Colonic mucosa (tissue), 4 donors: ENCODE results near the gene P2RY8. TPM values are rescaled to one million over a fixed set of nuclear protein-coding genes. Genes with fewer than 3 reads are reported as not detected.
A peak's percentile ranks its signal among the peaks of the same experiment; 100 is the strongest.
"Not testable (repeated sequence)": the region's sequence is repeated elsewhere in the genome, so short reads cannot be mapped to it uniquely, and the experiment has no call there.

Experiments
- DNase-seq: peaks from one replicate; pipeline ENCODE4 v3.0.0-alpha.2; 2020
- H3K27ac ChIP-seq: fragments of 200-600 bp; one replicate; pipeline ENCODE4 v1.8.0; 2021
- H3K27me3 ChIP-seq: fragments of 200-600 bp; one replicate; pipeline ENCODE4 v1.8.0; 2021
- H3K36me3 ChIP-seq: fragments of 200-600 bp; one replicate; pipeline ENCODE4 v1.8.0; 2021
- H3K4me1 ChIP-seq: fragments of 200-600 bp; one replicate; pipeline ENCODE4 v1.8.0; 2021; ENCODE audit warnings: mild to moderate bottlenecking
- H3K4me3 ChIP-seq: fragments of 200-600 bp; one replicate; pipeline ENCODE4 v1.8.0; 2021
- H3K9ac ChIP-seq, 2 donors: one replicate each; pipeline ENCODE4 v1.7.0; 2013; ENCODE audit warnings: control low read depth in 2 of 2, low read depth in 2 of 2, low read length in 2 of 2
- H3K9me3 ChIP-seq: fragments of 200-600 bp; one replicate; pipeline ENCODE4 v1.8.0; 2021
- CTCF ChIP-seq: fragments of 200-600 bp; IDR thresholded peaks from one replicate; pipeline ENCODE4 v1.8.0; 2022; ENCODE audit warnings: antibody characterized with exemption, mild to moderate bottlenecking
- intact Hi-C: fragments of 100-400 bp; cut with DNase I; formaldehyde crosslinking; loops from one replicate; pipeline ENCODE4 v1.14.1; 2022
- total RNA-seq, 2 donors: library from RNA; stranded (reverse); fragmentation: NEBNext Ultra II Directional in 1 of 2; extraction: Animal tissue kit (Norgen Biotek cat#: 25700) in 1 of 2; gene quantifications; one replicate each; pipeline ENCODE4 v1.2.1, GENCODE V29; 2021
- donor health status: healthy.
- donor health status: DM: no; HTN: no; CAD: no.
- donor health status: DM: no; HTN: no; CAD: no.

P2RY8 gene
- total RNA-seq, 2 donors from 2014 or later: 1.3 TPM

GRCh38 chrX:1475481-1475880, 61.5 kb downstream of the P2RY8 start:
- no peaks in the 10 kb centered on the region for H3K9me3 ChIP-seq
- no peak for DNase-seq
- no peaks in the 10 kb centered on the region for H3K27me3 ChIP-seq
- TF ChIP-seq CTCF: no peak
- no peak overlapping the region for H3K4me3 ChIP-seq
- intact Hi-C loops: no loop called here
- H3K36me3 ChIP-seq: no peaks in the 10 kb centered on the region
- no peaks in the 10 kb centered on the region for H3K4me1 ChIP-seq
- H3K27ac ChIP-seq: no peak overlapping the region
- H3K9ac ChIP-seq: no peak overlapping the region

- not testable (repeated sequence) for H3K4me1 ChIP-seq
Measured at GRCh38 chrX:1474593-1474992, 62.4 kb downstream of the P2RY8 start.

GRCh38 chrX:1472975-1473374, 64.0 kb downstream of the P2RY8 start:
- no peaks in the 10 kb centered on the region for H3K27me3 ChIP-seq
- no peak for DNase-seq
- H3K27ac ChIP-seq: no peak overlapping the region
- no peaks in the 10 kb centered on the region for H3K9me3 ChIP-seq
- no peaks in the 10 kb centered on the region for H3K4me1 ChIP-seq
- intact Hi-C loops: no loop called here
- no peak overlapping the region for H3K9ac ChIP-seq
- TF ChIP-seq CTCF: no peak
- H3K4me3 ChIP-seq: no peak overlapping the region
- H3K36me3 ChIP-seq: no peaks in the 10 kb centered on the region

More at GRCh38 chrX:1474593-1474992, 62.4 kb downstream of the P2RY8 start:
- intact Hi-C loops, H3K27ac ChIP-seq, H3K9ac ChIP-seq, H3K9me3 ChIP-seq, DNase-seq, H3K27me3 ChIP-seq, H3K4me3 ChIP-seq, H3K36me3 ChIP-seq: not testable (repeated sequence)

- no peaks in the 10 kb centered on the region for H3K36me3 ChIP-seq
- H3K9ac ChIP-seq: no peak overlapping the region
- no peak for TF ChIP-seq CTCF
- H3K4me3 ChIP-seq: no peak overlapping the region
- intact Hi-C loops: loop anchor here (5.0 kb wide), 1 partner anchor 109 kb away; no protein-coding TSS in a partner anchor
- H3K27me3 ChIP-seq: peaks cover 3% of the 10 kb centered on the region
- no peaks in the 10 kb centered on the region for H3K4me1 ChIP-seq
- H3K27ac ChIP-seq: no peak overlapping the region
- peak; percentile 21 for DNase-seq
- no peaks in the 10 kb centered on the region for H3K9me3 ChIP-seq
Measured at GRCh38 chrX:1468250-1468772, 68.7 kb downstream of the P2RY8 start.

GRCh38 chrX:1466971-1467561, 69.9 kb downstream of the P2RY8 start:
- TF ChIP-seq CTCF: no peak
- no peak overlapping the region for H3K4me3 ChIP-seq
- peak overlapping the region; percentile 28 for H3K27ac ChIP-seq
- H3K27me3 ChIP-seq: peaks cover 3% of the 10 kb centered on the region
- intact Hi-C loops: loop anchor here (5.0 kb wide), 1 partner anchor 110 kb away; no protein-coding TSS in a partner anchor
- H3K36me3 ChIP-seq: no peaks in the 10 kb centered on the region
- H3K4me1 ChIP-seq: no peaks in the 10 kb centered on the region
- H3K9ac ChIP-seq: peak overlapping the region; percentile 35 to 40
- DNase-seq: peak; percentile 27
- no peaks in the 10 kb centered on the region for H3K9me3 ChIP-seq

- DNase-seq: peak; percentile 12
- peaks cover 3% of the 10 kb centered on the region for H3K27me3 ChIP-seq
- H3K4me1 ChIP-seq: no peaks in the 10 kb centered on the region
- no peak overlapping the region for H3K9ac ChIP-seq
- H3K9me3 ChIP-seq: no peaks in the 10 kb centered on the region
- H3K27ac ChIP-seq: no peak overlapping the region
- no peak for TF ChIP-seq CTCF
- no peak overlapping the region for H3K4me3 ChIP-seq
- no peaks in the 10 kb centered on the region for H3K36me3 ChIP-seq
- intact Hi-C loops: loop anchor here (5.0 kb wide), 1 partner anchor 111 kb away; no protein-coding TSS in a partner anchor
Measured at GRCh38 chrX:1466232-1466661, 70.7 kb downstream of the P2RY8 start.
